Measurements from ENCODE around the gene SHISA7. TPM values are rescaled to one million over a fixed set of nuclear protein-coding genes. Genes with fewer than 3 reads are reported as not detected.
"Not testable (repeated sequence)": the region's sequence is repeated elsewhere in the genome, so short reads cannot be mapped to it uniquely, and the experiment has no call there.

SHISA7 gene
- total RNA-seq, 3 donors from 2014 or later (not counting 1 experiment from before 2014, with no cell fraction given) = not detected

- Mint-ChIP-seq H3K4me3 (peak overlapping the region; percentile 62), H3K36me3 (no peaks in the 10 kb centered on the region)
- WGBS (ENCODE audit: insufficient coverage) = 86% methylated on average over 12 of the region's 14 CpGs
Measured at GRCh38 chr19:55406091-55406825, 36.8 kb downstream of the SHISA7 start.

GRCh38 chr19:55405638-55406037 lies 37.5 kb downstream of the SHISA7 start:
- DNase-seq (no peak), ATAC-seq (no peak)
- Mint-ChIP-seq H3K4me1 (peaks cover 29 to 35% of the 10 kb centered on the region in 2 donors), H3K27me3 (ENCODE audit: low read depth in 2 of 2) (no peaks in the 10 kb centered on the region), H3K27ac (peak overlapping the region; percentile 99 to 100), H3K9me3 (no peaks in the 10 kb centered on the region), H3K4me3 (peak overlapping the region; percentile 62), H3K36me3 (no peaks in the 10 kb centered on the region)
- H3K4me3 ChIP-seq (ENCODE audit: low read length) = no peak overlapping the region
- H3K36me3 ChIP-seq (ENCODE audit: control insufficient read depth, insufficient read depth, low read length) = peaks cover 33% of the 10 kb centered on the region
- H3K27me3 ChIP-seq (ENCODE audit: control insufficient read depth, insufficient read depth, low read length) = no peaks in the 10 kb centered on the region
- peaks cover 4% of the 10 kb centered on the region for H3K9me3 ChIP-seq (ENCODE audit: control insufficient read depth, insufficient read depth, low read length)
- 96% methylated on average over 5 of the region's 5 CpGs for WGBS (ENCODE audit: insufficient coverage)
- TF ChIP-seq CTCF (IDR thresholded peaks at IDR 0.05) = no peak
- intact Hi-C loops (cut with micrococcal nuclease) = no loop called here
- no peak overlapping the region for H3K27ac ChIP-seq (ENCODE audit: low read length)
- H3K4me1 ChIP-seq (ENCODE audit: control insufficient read depth, insufficient read depth, low read length) = peaks cover 24% of the 10 kb centered on the region

More at GRCh38 chr19:55406091-55406825, 36.8 kb downstream of the SHISA7 start:
- Histone ChIP-seq H3K4me1 (ENCODE audit: control insufficient read depth, insufficient read depth, low read length) (peaks cover 24% of the 10 kb centered on the region), H3K4me3 (ENCODE audit: low read length) (no peak overlapping the region), H3K27ac (ENCODE audit: low read length) (no peak overlapping the region), H3K9me3 (ENCODE audit: control insufficient read depth, insufficient read depth, low read length) (peaks cover 4% of the 10 kb centered on the region), H3K27me3 (ENCODE audit: control insufficient read depth, insufficient read depth, low read length) (no peaks in the 10 kb centered on the region), H3K36me3 (ENCODE audit: control insufficient read depth, insufficient read depth, low read length) (peaks cover 29% of the 10 kb centered on the region)
- no peaks in the 10 kb centered on the region for H3K27me3 Mint-ChIP-seq (ENCODE audit: low read depth in 2 of 2)
- DNase-seq (no peak), ATAC-seq (no peak)
- TF ChIP-seq CTCF (IDR thresholded peaks at IDR 0.05) = no peak
- peak overlapping the region; percentile 99 to 100 for H3K27ac Mint-ChIP-seq
- peaks cover 29 to 35% of the 10 kb centered on the region in 2 donors for H3K4me1 Mint-ChIP-seq
- no peaks in the 10 kb centered on the region for H3K9me3 Mint-ChIP-seq
- intact Hi-C loops (cut with micrococcal nuclease) = no loop called here

- Mint-ChIP-seq H3K4me3 (no peak overlapping the region), H3K27me3 (ENCODE audit: low read depth in 2 of 2) (no peaks in the 10 kb centered on the region), H3K36me3 (no peaks in the 10 kb centered on the region), H3K4me1 (peaks cover 18 to 26% of the 10 kb centered on the region in 2 donors), H3K27ac (no peak overlapping the region), H3K9me3 (no peaks in the 10 kb centered on the region)
- no peaks in the 10 kb centered on the region for H3K27me3 ChIP-seq (ENCODE audit: control insufficient read depth, insufficient read depth, low read length)
- H3K4me3 ChIP-seq (ENCODE audit: low read length) = no peak overlapping the region
- ATAC-seq (no peak), DNase-seq (no peak)
- intact Hi-C loops (cut with micrococcal nuclease) = no loop called here
- no peak overlapping the region for H3K27ac ChIP-seq (ENCODE audit: low read length)
- H3K9me3 ChIP-seq (ENCODE audit: control insufficient read depth, insufficient read depth, low read length) = no peaks in the 10 kb centered on the region
- TF ChIP-seq CTCF (IDR thresholded peaks at IDR 0.05) = no peak
- peaks cover 18% of the 10 kb centered on the region for H3K4me1 ChIP-seq (ENCODE audit: control insufficient read depth, insufficient read depth, low read length)
- peaks cover 37% of the 10 kb centered on the region for H3K36me3 ChIP-seq (ENCODE audit: control insufficient read depth, insufficient read depth, low read length)
- no CpG with 5 or more reads among the region's 2 CpGs for WGBS (ENCODE audit: insufficient coverage)
Measured at GRCh38 chr19:55402509-55402908, 40.6 kb downstream of the SHISA7 start.

GRCh38 chr19:55401390-55401789 lies 41.7 kb downstream of the SHISA7 start:
- ATAC-seq; H3K27me3 Mint-ChIP-seq (ENCODE audit: low read depth in 2 of 2); H3K4me3 ChIP-seq (ENCODE audit: low read length); H3K27ac ChIP-seq (ENCODE audit: low read length); H3K27ac Mint-ChIP-seq; H3K9me3 ChIP-seq (ENCODE audit: control insufficient read depth, insufficient read depth, low read length); intact Hi-C loops (cut with micrococcal nuclease); H3K9me3 Mint-ChIP-seq; H3K36me3 Mint-ChIP-seq; H3K4me3 Mint-ChIP-seq; DNase-seq; H3K27me3 ChIP-seq (ENCODE audit: control insufficient read depth, insufficient read depth, low read length): not testable (repeated sequence)
- WGBS (ENCODE audit: insufficient coverage) = 97% methylated on average over 13 of the region's 28 CpGs
- peaks cover 10% of the 10 kb centered on the region for H3K4me1 ChIP-seq (ENCODE audit: control insufficient read depth, insufficient read depth, low read length)
- peaks cover 13 to 18% of the 10 kb centered on the region in 2 donors for H3K4me1 Mint-ChIP-seq
- peaks cover 36% of the 10 kb centered on the region for H3K36me3 ChIP-seq (ENCODE audit: control insufficient read depth, insufficient read depth, low read length)

All from natural killer cell (primary cell).